ENCODE results near the gene TRIM7. TPM values are rescaled to one million over a fixed set of nuclear protein-coding genes. Genes with fewer than 3 reads are reported as not detected.

Gene TRIM7
- total and polyA plus RNA-seq, 9 of the 15 experiments (the other 6 are each of a cell fraction or from before 2014, with no cell fraction given), result 2.6 to 14.9 (median 8.9) TPM

DNA sequence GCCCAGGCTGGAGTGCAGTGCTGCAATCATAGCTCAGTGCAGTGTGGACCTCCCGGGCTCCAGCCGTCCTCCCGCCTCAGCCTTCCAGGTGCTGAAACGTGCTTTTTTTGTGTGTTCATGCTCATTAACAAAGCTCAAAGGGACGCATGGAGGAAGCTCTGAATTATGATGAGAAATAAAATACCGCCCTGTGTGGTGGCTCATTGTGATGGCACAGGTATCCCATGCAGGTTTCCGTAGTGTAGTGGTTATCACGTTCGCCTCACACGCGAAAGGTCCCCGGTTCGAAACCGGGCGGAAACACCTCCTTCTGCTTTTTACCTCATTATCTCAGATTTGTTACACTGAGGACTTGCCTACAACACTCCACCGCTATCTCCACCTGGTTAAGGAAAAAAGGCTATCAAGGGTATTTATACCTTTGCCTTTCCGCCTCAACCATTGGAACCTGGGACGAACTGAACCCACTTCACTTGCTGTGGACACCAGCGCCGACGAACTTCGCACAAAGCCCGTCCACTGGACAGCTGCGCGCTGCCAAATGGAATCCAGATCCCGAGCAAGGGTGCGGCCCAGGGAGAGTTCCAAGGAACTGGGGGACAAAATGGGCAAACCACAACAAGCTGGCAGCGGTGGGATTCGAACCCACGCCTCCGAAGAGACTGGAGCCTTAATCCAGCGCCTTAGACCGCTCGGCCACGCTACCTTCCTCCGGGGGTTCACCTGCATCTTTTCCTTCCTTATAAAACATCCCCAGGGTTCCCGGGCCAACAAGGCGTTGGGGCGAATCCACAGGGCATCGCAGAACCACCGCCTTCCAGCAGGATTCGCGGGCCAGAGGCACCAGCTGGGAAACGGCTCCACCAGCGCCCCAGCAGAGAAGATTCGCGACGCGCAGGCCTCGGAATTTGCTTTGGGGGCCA, 31.3 kb downstream of the TRIM7 start (continued):
- TF ChIP-seq, protein P1, sequence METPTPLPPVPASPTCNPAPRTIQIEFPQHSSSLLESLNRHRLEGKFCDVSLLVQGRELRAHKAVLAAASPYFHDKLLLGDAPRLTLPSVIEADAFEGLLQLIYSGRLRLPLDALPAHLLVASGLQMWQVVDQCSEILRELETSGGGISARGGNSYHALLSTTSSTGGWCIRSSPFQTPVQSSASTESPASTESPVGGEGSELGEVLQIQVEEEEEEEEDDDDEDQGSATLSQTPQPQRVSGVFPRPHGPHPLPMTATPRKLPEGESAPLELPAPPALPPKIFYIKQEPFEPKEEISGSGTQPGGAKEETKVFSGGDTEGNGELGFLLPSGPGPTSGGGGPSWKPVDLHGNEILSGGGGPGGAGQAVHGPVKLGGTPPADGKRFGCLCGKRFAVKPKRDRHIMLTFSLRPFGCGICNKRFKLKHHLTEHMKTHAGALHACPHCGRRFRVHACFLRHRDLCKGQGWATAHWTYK (CRISPR knock-in tag; IDR thresholded peaks at IDR 0.05), result no peak
- TF ChIP-seq, protein P2, sequence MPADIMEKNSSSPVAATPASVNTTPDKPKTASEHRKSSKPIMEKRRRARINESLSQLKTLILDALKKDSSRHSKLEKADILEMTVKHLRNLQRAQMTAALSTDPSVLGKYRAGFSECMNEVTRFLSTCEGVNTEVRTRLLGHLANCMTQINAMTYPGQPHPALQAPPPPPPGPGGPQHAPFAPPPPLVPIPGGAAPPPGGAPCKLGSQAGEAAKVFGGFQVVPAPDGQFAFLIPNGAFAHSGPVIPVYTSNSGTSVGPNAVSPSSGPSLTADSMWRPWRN (IDR thresholded peaks at IDR 0.05; ENCODE audit: low read depth), result peak; percentile 41
- TF ChIP-seq CBX3 (IDR thresholded peaks at IDR 0.05; ENCODE audit: borderline replicate concordance in 1 of 2, low read length in 2 of 2), result peak in 1 of 2 experiments; percentile 17; a peak in 1 of 3 replicates
- no peak for TF ChIP-seq EZH2 (IDR thresholded peaks at IDR 0.05; ENCODE audit: borderline replicate concordance, low read depth, low read length)
- TF ChIP-seq PHF20 (IDR thresholded peaks at IDR 0.05; ENCODE audit: partially characterized antibody), result peak; percentile 39
- no peak for TF ChIP-seq FOXM1 (IDR thresholded peaks at IDR 0.05; ENCODE audit: low read depth)
- no peak for TF ChIP-seq FOXM1 (CRISPR knock-in tag; IDR thresholded peaks at IDR 0.05; ENCODE audit: low read depth)
- no peak for TF ChIP-seq NRF1 (conservative IDR thresholded peaks at IDR 0.05 in 1 of 2, IDR thresholded peaks at IDR 0.05 in 1 of 2)
- no peak for TF ChIP-seq ZC3H4 (CRISPR knock-in tag; IDR thresholded peaks at IDR 0.05; ENCODE audit: borderline replicate concordance)
- no peak for TF ChIP-seq NFIX (CRISPR knock-in tag; IDR thresholded peaks at IDR 0.05; ENCODE audit: low read depth)
- no peak; the same call in 1 of the 2 replicates for TF ChIP-seq MYC (IDR thresholded peaks at IDR 0.05; ENCODE audit: low read depth, low read length)
- TF ChIP-seq MYC (CRISPR knock-in tag; IDR thresholded peaks at IDR 0.05; ENCODE audit: borderline replicate concordance, low read depth), result no peak
- TF ChIP-seq HDAC2 (IDR thresholded peaks at IDR 0.05), result 0 out of 2 replicates have a peak, but pooled peaks have one; percentile 70
